ENCODE data around the gene NMUR1.
"Not testable (repeated sequence)": the region's sequence is repeated elsewhere in the genome, so short reads cannot be mapped to it uniquely, and the experiment has no call there.

The NMUR1 gene

DNA sequence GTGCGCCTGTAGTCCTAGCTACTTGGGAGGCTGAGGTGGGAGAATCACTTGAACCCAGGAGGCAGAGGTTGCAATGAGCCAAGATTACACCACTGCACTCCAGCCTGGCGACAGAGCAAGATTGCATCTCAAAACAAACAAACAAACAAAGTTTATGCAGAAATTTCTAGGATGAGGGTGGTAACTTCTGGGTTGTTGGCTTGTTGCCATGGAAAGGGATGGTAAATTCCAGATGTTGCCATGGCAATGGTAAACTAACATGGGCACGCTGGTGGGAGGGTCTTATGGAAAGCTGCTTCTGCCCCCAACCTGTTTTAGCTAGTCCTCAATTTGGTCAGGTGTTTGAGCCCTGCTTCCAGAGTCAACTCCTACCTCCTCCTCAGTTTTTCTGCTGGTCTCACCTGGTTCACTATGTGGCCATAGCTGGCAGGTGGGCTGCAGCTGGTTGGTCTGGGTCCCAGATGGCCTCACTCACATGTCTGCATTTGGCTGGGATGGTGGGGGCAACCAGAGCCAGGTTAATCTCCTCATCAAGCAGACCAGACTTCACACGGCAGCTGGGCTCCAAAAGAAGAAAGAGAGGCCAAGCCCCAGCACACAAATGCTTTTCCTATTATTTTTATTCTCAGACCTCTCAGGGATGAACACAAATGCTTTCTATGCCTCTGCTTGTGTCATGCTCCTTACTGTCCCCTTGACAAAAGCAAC lies 35.8 kb upstream of the NMUR1 start:
- no peak for ATAC-seq (ENCODE audit: low read depth)
- Mint-ChIP-seq H3K27ac (no peak overlapping the region), H3K4me3 (no peak overlapping the region), H3K9me3 (no peaks in the 10 kb centered on the region), H3K36me3 (no peaks in the 10 kb centered on the region), H3K27me3 (peaks cover 2% of the 10 kb centered on the region), H3K4me1 (peaks cover 6% of the 10 kb centered on the region)
- no peak for DNase-seq (ENCODE audit: low spot score in 2 of 2)

DNA sequence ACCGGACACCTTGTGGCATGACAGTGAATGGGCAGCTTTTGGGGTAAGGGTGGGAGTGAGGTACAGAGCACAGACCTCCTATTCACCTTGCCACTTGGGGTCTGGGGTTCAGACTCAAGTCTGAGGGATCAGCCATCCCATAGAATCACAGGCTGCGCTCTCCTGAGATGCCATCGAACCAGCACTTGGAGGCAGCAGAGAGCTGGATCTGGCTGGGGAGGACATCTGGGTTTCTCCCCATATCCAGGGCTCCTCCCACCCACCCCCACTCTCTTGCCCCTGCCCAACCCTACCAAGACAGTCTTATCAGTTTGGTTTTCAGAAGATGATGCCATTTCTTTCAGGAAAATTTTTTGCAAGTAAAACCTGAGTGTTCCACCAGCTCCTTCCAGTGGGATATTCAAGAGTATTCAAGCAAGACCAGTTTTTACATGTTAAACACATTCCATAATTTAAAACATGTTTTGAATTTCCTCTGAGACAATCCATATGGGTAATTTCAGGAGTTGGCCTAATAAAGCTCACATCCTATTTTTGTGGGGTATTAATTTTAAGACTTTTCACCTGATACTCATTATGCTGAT lies 33.2 kb upstream of the NMUR1 start:
- no peaks in the 10 kb centered on the region for H3K4me1 Mint-ChIP-seq
- no peak overlapping the region for H3K4me3 Mint-ChIP-seq
- H3K9me3 Mint-ChIP-seq = no peaks in the 10 kb centered on the region
- ATAC-seq (ENCODE audit: low read depth) (peak; percentile 64), DNase-seq (ENCODE audit: low spot score in 2 of 2) (no peak)
- no peak overlapping the region for H3K27ac Mint-ChIP-seq
- H3K36me3 Mint-ChIP-seq = no peaks in the 10 kb centered on the region
- no peaks in the 10 kb centered on the region for H3K27me3 Mint-ChIP-seq

DNA sequence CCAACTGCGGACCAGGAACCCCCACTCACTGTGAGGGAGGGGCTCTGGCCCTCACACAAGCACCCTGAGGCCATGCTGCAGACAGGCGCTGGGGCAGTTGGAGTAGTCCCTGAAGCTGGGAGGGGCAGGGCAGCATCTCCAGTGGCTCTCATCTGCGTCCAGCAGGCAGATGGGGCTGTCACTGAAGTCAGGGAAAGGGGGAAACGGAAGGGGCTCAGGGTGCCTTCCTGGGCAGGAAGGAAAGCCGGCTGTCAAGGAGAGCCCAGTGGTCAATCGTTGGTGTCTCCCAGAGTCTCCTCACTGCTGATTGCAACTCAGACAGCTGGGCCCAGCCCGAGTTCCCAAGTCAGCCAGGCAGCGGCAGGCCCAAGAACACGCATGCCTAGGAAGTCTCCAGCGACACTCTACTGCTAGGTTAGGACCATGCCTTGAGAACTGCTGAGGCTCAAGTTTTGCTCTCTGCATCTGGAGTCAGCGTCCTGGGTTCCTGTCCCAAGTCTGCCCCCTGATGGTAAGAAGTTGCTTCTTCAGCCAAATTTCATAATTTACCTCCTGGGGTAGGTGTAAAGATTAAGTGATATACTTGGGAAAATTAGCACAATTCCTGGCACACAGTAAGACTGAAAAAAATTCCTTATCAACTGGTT lies 27.4 kb upstream of the NMUR1 start:
- Mint-ChIP-seq H3K9me3 (peaks cover 9% of the 10 kb centered on the region), H3K36me3 (peaks cover 8% of the 10 kb centered on the region), H3K4me3 (no peak overlapping the region), H3K27me3 (peaks cover 3% of the 10 kb centered on the region), H3K4me1 (peaks cover 14% of the 10 kb centered on the region), H3K27ac (no peak overlapping the region)
- ATAC-seq (ENCODE audit: low read depth) (peak; percentile 96), DNase-seq (ENCODE audit: low spot score in 2 of 2) (peak; percentile 47 to 67)

DNA sequence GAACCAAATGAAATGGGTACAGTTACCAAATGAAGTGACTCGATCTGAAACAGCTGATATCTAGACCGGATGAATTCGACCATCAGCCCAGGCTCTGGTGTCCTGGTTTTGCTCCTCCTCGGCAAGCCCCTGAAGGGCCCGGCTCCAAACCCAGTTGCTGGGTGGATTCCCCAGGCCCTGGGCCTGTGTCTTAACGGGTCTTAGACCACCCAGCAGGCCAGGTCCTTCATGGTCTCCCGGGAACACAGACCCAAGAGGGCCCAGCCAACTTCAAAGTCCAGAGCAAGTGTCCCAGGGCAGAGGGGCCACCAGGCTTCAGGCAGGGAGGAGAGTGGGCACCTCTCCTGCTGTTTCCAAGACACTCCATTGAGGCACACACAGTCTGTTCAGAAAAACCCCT lies 26.7 kb upstream of the NMUR1 start:
- DNase-seq (ENCODE audit: low spot score in 2 of 2) = no peak
- Mint-ChIP-seq H3K9me3 (peaks cover 9% of the 10 kb centered on the region), H3K4me3 (no peak overlapping the region), H3K36me3 (peaks cover 8% of the 10 kb centered on the region), H3K27me3 (peaks cover 3% of the 10 kb centered on the region), H3K27ac (no peak overlapping the region), H3K4me1 (peaks cover 14% of the 10 kb centered on the region)
- ATAC-seq (ENCODE audit: low read depth) = no peak

DNA sequence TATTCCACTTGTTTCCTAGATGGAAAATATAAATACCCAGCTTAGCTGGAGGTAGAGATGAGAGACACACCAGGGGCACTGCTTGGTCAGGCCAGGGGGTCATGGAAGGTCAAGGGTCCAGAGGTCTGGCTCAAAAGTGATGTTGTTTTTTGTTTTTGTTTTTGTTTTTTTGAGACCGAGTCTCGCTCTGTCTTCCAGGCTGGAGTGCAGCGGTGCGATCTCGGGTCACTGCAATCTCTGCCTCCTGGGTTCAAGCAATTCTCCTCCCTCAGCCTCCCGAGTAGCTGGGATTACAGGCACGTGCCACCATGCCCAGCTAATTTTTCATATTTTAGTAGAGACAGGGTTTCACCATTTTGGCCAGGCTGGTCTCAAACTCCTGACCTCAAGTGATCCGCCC lies 26.3 kb upstream of the NMUR1 start:
- H3K9me3 Mint-ChIP-seq; H3K27me3 Mint-ChIP-seq; DNase-seq (ENCODE audit: low spot score in 2 of 2); ATAC-seq (ENCODE audit: low read depth); H3K27ac Mint-ChIP-seq; H3K36me3 Mint-ChIP-seq; H3K4me3 Mint-ChIP-seq: not testable (repeated sequence)
- peaks cover 14% of the 10 kb centered on the region for H3K4me1 Mint-ChIP-seq

DNA sequence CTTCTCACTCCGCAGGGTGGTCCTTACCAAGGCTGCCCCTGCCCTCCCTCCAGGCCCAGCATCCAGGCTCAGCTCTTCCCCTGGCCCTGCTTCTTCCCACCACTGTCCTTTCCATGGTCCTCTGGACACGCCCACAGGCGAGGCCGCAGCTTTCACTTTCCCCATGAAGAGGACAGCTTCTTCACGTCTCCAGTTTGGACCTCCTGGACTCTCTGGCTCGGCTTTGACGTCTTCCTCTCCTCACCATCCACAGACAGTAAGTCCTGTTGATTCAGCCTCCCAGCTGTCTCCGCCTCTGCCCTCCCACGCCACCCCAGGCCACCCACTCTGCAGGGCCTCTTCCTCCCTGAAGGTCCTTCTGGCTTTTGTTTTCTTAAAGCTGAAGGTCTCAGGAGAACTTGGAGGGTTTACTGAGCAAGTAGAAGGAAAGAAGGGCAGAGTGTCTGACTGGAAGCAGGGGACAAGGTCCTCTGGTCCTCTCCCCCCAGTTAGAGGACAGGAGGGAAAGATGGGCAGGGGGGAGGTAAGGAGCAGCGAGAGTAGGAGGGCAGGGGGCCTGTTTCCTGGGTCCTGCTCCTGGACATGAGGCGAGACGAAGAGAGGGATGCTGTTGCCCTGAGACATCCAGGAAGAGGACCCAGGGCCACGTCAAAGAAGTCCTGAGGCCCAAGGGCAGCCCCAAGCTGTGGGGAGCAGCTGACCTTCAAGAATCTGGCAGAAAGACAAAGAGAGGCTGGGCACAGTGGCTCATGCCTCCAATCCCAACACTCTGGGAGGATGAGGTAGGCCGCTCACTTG lies 24.7 kb upstream of the NMUR1 start:
- H3K4me3 Mint-ChIP-seq = peak overlapping the region; percentile 8
- H3K36me3 Mint-ChIP-seq = peaks cover 8% of the 10 kb centered on the region
- peaks cover 3% of the 10 kb centered on the region for H3K27me3 Mint-ChIP-seq
- H3K27ac Mint-ChIP-seq = no peak overlapping the region
- DNase-seq (ENCODE audit: low spot score in 2 of 2) = no peak
- H3K9me3 Mint-ChIP-seq = peaks cover 11% of the 10 kb centered on the region
- ATAC-seq (ENCODE audit: low read depth) = no peak
- peaks cover 14% of the 10 kb centered on the region for H3K4me1 Mint-ChIP-seq

DNA sequence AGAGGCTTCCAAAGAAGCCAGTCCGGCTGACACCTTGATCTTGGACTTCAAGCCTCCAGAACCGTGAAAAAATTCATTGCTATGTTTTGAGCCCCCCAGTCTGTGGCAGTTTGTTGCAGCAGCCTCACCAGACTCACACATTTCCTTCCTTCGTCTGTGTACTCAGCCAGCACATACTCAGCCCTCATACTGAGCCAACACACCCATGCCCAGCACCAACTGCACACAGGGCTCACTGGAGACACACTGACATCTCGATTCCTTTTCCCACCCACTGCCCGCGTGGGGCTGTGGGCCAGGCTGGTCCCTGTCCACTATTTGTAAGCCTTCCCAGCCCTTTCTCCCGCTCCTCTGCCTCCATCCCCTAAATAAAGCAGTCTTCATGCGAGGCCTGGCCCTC lies 24.1 kb upstream of the NMUR1 start:
- H3K27ac Mint-ChIP-seq = no peak overlapping the region
- ATAC-seq (ENCODE audit: low read depth) (no peak), DNase-seq (ENCODE audit: low spot score in 2 of 2) (no peak)
- H3K36me3 Mint-ChIP-seq = peaks cover 8% of the 10 kb centered on the region
- peaks cover 14% of the 10 kb centered on the region for H3K4me1 Mint-ChIP-seq
- H3K9me3 Mint-ChIP-seq = peaks cover 11% of the 10 kb centered on the region
- H3K4me3 Mint-ChIP-seq = no peak overlapping the region
- peaks cover 3% of the 10 kb centered on the region for H3K27me3 Mint-ChIP-seq

DNA sequence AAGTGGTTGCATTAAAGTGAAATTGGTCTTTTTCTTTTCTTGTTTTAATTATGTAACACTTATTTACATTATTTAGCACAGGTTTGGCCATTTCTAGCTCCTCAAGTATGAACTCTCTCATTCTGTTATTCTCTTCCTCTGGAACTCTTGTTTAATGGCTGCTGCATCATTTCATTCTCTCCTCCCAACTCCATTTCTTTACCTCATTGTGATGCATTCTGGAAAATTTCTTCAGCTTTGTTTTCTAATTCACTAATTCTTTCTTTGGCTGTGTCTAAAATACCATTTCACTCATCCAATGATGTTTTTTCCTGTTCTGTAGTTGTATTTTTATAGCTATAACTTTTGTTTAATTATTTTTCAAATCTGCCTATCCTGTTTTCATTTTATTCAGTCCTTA lies 22.5 kb upstream of the NMUR1 start:
- Mint-ChIP-seq H3K27me3 (peaks cover 6% of the 10 kb centered on the region), H3K4me1 (peaks cover 18% of the 10 kb centered on the region), H3K9me3 (peaks cover 11% of the 10 kb centered on the region), H3K36me3 (peaks cover 8% of the 10 kb centered on the region), H3K4me3 (no peak overlapping the region), H3K27ac (no peak overlapping the region)
- DNase-seq (ENCODE audit: low spot score in 2 of 2) = no peak
- ATAC-seq (ENCODE audit: low read depth) = no peak

DNA sequence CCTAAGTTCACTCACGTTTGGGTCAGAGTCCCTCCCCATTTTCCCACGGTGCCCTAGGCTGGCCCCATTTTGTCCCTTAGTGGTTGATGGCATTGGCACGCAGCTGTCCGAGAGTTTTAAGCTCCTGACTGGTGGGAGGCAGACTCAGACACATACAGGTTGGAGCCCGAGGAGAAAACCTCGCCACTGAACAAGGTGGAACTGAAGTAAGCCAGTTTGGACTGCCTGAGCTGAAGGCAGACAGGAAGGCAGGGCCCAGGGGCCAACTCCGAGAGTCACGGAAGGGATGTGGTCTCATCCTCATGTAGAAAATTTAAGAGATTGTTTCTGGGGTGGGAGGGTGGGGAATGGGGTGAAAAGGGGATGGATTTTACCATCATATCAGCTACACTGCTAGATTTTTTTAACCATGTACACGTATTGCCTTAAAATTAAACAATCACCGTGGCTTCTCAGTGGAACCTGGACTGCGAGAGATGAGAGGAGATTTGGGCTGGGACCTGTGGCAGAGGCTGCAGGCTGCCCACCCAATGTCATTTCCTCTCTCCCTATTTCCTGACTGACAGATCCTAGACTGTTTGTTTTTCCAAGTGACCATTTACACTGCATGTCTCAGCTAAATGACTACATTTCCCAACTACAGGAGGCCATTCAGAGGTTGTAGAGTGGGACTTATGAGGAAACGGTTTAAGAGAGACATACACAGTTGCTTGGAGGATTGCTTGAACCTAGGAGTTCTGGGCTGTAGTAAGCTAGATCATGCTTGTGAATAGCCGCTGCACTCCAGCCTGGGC lies 19.4 kb upstream of the NMUR1 start:
- H3K27me3 Mint-ChIP-seq = peaks cover 7% of the 10 kb centered on the region
- peaks cover 27% of the 10 kb centered on the region for H3K4me1 Mint-ChIP-seq
- no peak overlapping the region for H3K4me3 Mint-ChIP-seq
- H3K9me3 Mint-ChIP-seq = peaks cover 11% of the 10 kb centered on the region
- no peak for DNase-seq (ENCODE audit: low spot score in 2 of 2)
- peaks cover 8% of the 10 kb centered on the region for H3K36me3 Mint-ChIP-seq
- ATAC-seq (ENCODE audit: low read depth) = no peak
- no peak overlapping the region for H3K27ac Mint-ChIP-seq

DNA sequence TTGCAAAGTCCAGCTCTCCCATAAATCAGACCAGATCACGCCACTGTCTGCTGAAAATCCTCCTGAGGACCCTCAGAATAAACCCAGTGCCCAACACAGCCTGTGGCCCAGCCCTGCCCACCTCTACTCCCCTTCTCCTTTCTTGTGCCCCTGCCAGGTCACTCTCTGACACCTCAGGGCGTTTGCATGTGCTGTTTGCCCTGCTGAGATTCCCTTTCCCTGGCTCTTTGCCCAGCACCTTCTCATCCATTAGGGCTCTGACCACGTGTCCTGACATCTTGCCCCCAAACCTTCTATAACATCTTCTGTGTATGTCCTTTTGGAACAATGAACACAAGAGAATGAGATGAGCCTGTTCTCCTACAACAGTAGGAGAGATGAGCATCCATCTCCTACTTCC lies 18.5 kb upstream of the NMUR1 start:
- Mint-ChIP-seq H3K36me3 (peaks cover 8% of the 10 kb centered on the region), H3K27me3 (peaks cover 7% of the 10 kb centered on the region), H3K4me1 (peaks cover 20% of the 10 kb centered on the region), H3K4me3 (no peak overlapping the region), H3K9me3 (peaks cover 11% of the 10 kb centered on the region), H3K27ac (no peak overlapping the region)
- DNase-seq (ENCODE audit: low spot score in 2 of 2) = no peak
- no peak for ATAC-seq (ENCODE audit: low read depth)

DNA sequence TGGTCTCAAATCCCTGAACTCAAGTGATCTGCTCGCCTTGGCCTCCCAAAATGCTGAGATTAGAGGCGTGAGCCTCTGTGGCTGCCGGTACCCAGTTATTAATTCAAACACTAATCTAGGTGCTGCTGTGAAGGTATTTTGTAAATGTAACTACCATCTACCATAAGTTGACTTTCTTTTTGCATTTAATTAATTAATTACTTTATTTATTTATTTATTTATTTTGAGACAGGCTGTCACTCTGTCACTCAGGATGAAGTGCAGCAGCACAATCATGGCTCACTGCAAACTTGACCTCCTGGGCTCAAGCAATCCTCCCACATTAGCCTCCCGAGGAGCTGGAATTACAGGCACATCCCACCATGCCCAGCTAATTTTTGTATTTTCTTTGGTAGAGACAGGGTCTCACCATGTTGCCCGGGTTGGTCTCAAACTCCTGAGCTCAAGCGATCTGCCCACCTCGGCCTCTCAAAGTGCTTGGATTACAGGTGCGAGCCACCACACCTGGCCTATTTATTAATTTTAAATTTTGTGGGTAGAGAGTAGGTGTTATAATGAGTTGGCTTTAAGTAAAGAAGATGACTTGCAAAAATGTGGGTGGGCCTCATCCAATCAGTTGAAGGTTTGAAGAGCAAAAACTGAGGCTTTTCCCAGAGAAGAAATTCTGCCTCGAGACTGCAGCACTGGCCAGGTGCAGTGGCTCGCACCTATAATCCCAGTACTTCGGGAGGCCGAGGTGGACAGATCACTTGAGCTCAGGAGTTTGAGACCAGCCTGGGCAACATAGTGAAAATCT lies 17.3 kb upstream of the NMUR1 start:
- no peak overlapping the region for H3K27ac Mint-ChIP-seq
- H3K9me3 Mint-ChIP-seq = peaks cover 3% of the 10 kb centered on the region
- peaks cover 3% of the 10 kb centered on the region for H3K36me3 Mint-ChIP-seq
- peaks cover 7% of the 10 kb centered on the region for H3K27me3 Mint-ChIP-seq
- H3K4me1 Mint-ChIP-seq = peaks cover 20% of the 10 kb centered on the region
- DNase-seq (ENCODE audit: low spot score in 2 of 2) (no peak), ATAC-seq (ENCODE audit: low read depth) (no peak)
- H3K4me3 Mint-ChIP-seq = no peak overlapping the region

DNA sequence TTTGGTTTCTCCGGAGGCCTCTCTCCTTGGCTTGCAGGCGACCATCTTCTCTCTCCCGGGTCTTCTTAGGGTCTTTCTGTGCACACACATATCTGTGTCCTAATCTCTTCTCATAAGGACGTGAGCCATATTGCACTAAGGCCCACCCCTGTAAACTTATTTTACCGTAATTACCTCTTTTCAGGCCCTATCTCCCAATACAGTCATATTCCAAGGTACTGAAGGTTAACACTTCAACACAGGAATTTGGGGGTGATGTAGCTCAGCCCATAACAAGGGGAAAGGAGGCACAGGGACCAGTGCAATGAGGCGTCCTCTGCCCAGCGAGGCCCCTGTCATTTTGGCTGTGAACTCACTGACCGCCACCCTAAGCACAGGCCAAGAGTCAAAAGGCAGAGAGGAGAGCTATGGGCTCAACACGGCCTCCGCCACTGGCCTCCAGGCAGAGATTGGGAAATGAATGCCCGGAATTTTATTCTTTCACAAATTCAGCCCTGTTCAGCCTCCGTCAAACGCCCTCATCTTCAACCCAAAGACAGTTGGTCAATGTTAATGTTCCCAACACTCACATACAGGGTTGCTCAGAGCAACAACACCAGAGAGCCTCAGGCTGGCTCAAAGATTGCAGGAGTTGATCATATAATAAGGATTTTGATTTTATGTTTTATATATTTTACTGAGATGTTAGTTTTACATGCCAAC lies 15.9 kb upstream of the NMUR1 start:
- peaks cover 7% of the 10 kb centered on the region for H3K27me3 Mint-ChIP-seq
- no peak for ATAC-seq (ENCODE audit: low read depth)
- H3K27ac Mint-ChIP-seq = no peak overlapping the region
- H3K9me3 Mint-ChIP-seq = peaks cover 5% of the 10 kb centered on the region
- H3K4me3 Mint-ChIP-seq = peak overlapping the region; percentile 61
- DNase-seq (ENCODE audit: low spot score in 2 of 2) = no peak
- peaks cover 20% of the 10 kb centered on the region for H3K4me1 Mint-ChIP-seq
- peaks cover 4% of the 10 kb centered on the region for H3K36me3 Mint-ChIP-seq
